Trophoblast cell (in vitro differentiated cells and primary cell): ENCODE results near the gene HOOK1.

Source experiments
- DNase-seq, 2 donors: peaks; one replicate each; pipeline ENCODE4 v3.0.0-alpha.2; 2016
- H2AFZ ChIP-seq: 2 replicates; pipeline ENCODE4 v1.6.1; 2013; ENCODE audit warnings: low read length, moderate library complexity, mild to moderate bottlenecking; ENCODE audit not compliant: insufficient read depth, poor library complexity
- H2AK5ac ChIP-seq: 2 replicates; pipeline ENCODE4 v1.6.1; 2013; ENCODE audit warnings: mild to moderate bottlenecking, low read length
- H2BK120ac ChIP-seq: 2 replicates; pipeline ENCODE4 v1.6.1; 2013; ENCODE audit warnings: low read length, mild to moderate bottlenecking, moderate library complexity; ENCODE audit not compliant: insufficient read depth, poor library complexity
- H2BK12ac ChIP-seq: 2 replicates; pipeline ENCODE4 v1.6.1; 2013; ENCODE audit warnings: mild to moderate bottlenecking, low read length, moderate library complexity
- H2BK5ac ChIP-seq: 2 replicates; pipeline ENCODE4 v1.6.1; 2013; ENCODE audit warnings: low read length, low read depth, moderate library complexity, mild to moderate bottlenecking; ENCODE audit not compliant: poor library complexity
- H3K14ac ChIP-seq: 2 replicates; pipeline ENCODE4 v1.6.1; 2013; ENCODE audit warnings: mild to moderate bottlenecking, low read length
- H3K18ac ChIP-seq: 2 replicates; pipeline ENCODE4 v1.6.1; 2013; ENCODE audit warnings: mild to moderate bottlenecking, low read length
- H3K23ac ChIP-seq: 2 replicates; pipeline ENCODE4 v1.6.1; 2013; ENCODE audit warnings: low read length
- H3K27ac ChIP-seq: 2 replicates; pipeline ENCODE4 v1.5.1; 2013; ENCODE audit warnings: low read depth, mild to moderate bottlenecking, inconsistent platforms, low read length, moderate library complexity
- H3K27me3 ChIP-seq: 2 replicates; pipeline ENCODE4 v1.6.1; 2013; ENCODE audit warnings: inconsistent platforms, mild to moderate bottlenecking, low read length, moderate library complexity; ENCODE audit not compliant: insufficient read depth
- H3K36me3 ChIP-seq, 2 experiments: 1 replicate in 1 of 2; 2 replicates in 1 of 2; pipeline ENCODE4 v1.6.1; 2013; ENCODE audit warnings: low read length in 2 of 2, mild to moderate bottlenecking in 2 of 2, moderate library complexity in 1 of 2; ENCODE audit not compliant: insufficient read depth in 2 of 2, control insufficient read depth in 1 of 2
- H3K4ac ChIP-seq: 2 replicates; pipeline ENCODE4 v1.6.1; 2013; ENCODE audit warnings: low read depth, mild to moderate bottlenecking, low read length, moderate library complexity
- H3K4me1 ChIP-seq, 2 experiments: 1 replicate in 1 of 2; 2 replicates in 1 of 2; pipeline ENCODE4 v1.6.1; 2013; ENCODE audit warnings: low read length in 2 of 2, mild to moderate bottlenecking in 2 of 2, moderate library complexity in 1 of 2; ENCODE audit not compliant: insufficient read depth in 2 of 2, control insufficient read depth in 1 of 2
- H3K4me2 ChIP-seq: 2 replicates; pipeline ENCODE4 v1.6.1; 2013; ENCODE audit warnings: inconsistent platforms, mild to moderate bottlenecking, low read length, moderate library complexity
- H3K4me3 ChIP-seq: 2 replicates; pipeline ENCODE4 v1.5.1; 2013; ENCODE audit warnings: mild to moderate bottlenecking, low read depth, low read length, inconsistent platforms
- H3K79me1 ChIP-seq: one replicate; pipeline ENCODE4 v1.6.1; 2013; ENCODE audit warnings: low read length
- H3K79me2 ChIP-seq: 2 replicates; pipeline ENCODE4 v1.6.1; 2013; ENCODE audit warnings: low read length, mild to moderate bottlenecking; ENCODE audit not compliant: control insufficient read depth, insufficient read depth, poor library complexity
- H3K9ac ChIP-seq: 2 replicates; pipeline ENCODE4 v1.6.1; 2013; ENCODE audit warnings: mild to moderate bottlenecking, low read length
- H3K9me3 ChIP-seq: 2 replicates; pipeline ENCODE4 v1.6.1; 2013; ENCODE audit warnings: low read depth, mild to moderate bottlenecking, control low read depth, inconsistent platforms, low read length; ENCODE audit not compliant: insufficient read depth
- H4K12ac ChIP-seq: 2 replicates; pipeline ENCODE4 v1.6.1; 2013; ENCODE audit warnings: low read depth, mild to moderate bottlenecking, low read length, moderate library complexity
- H4K8ac ChIP-seq: 2 replicates; pipeline ENCODE4 v1.6.1; 2013; ENCODE audit warnings: low read depth, mild to moderate bottlenecking, low read length, moderate library complexity
- H4K91ac ChIP-seq: one replicate; pipeline ENCODE4 v1.6.1; 2013; ENCODE audit warnings: low read depth, mild to moderate bottlenecking, low read length, moderate library complexity
- WGBS: extraction: QIAGEN DNeasy Blood & Tissue Kit; methylation state at CpG from one replicate; pipeline ENCODE4 v1.1.7; 2013; ENCODE audit warnings: missing lambda C conversion rate; ENCODE audit not compliant: insufficient read length, insufficient coverage; ENCODE audit errors: extremely low coverage; 5-methylcytosine and 5-hydroxymethylcytosine counted together

The HOOK1 gene

GRCh38 chr1:59768792-59769735 lies 45.7 kb upstream of the HOOK1 start:
- H4K91ac ChIP-seq, result no peak overlapping the region
- H3K4me3 ChIP-seq, result no peak overlapping the region
- H3K79me2 ChIP-seq, result no peaks in the 10 kb centered on the region
- no peak for DNase-seq
- H3K9ac ChIP-seq, result no peak overlapping the region
- H3K18ac ChIP-seq, result no peak overlapping the region
- H2AFZ ChIP-seq, result no peak overlapping the region
- peak overlapping the region; percentile 17 for H2BK12ac ChIP-seq
- H3K36me3 ChIP-seq, result no peaks in the 10 kb centered on the region
- no CpG with 5 or more reads among the region's 10 CpGs for WGBS
- no peak overlapping the region for H2AK5ac ChIP-seq
- H2BK5ac ChIP-seq, result no peak overlapping the region
- H3K23ac ChIP-seq, result no peak overlapping the region
- no peaks in the 10 kb centered on the region for H3K9me3 ChIP-seq
- H2BK120ac ChIP-seq, result no peak overlapping the region
- H4K8ac ChIP-seq, result no peak overlapping the region
- peak overlapping the region; percentile 22 for H3K4me2 ChIP-seq
- no peaks in the 10 kb centered on the region for H3K27me3 ChIP-seq
- H3K79me1 ChIP-seq, result no peaks in the 10 kb centered on the region
- H3K4me1 ChIP-seq, result peaks cover 6 to 8% of the 10 kb centered on the region in 2 experiments
- H3K4ac ChIP-seq, result no peak overlapping the region
- H3K27ac ChIP-seq, result no peak overlapping the region
- H4K12ac ChIP-seq, result no peak overlapping the region
- H3K14ac ChIP-seq, result no peak overlapping the region

- H2AFZ ChIP-seq, result no peak overlapping the region
- H3K9me3 ChIP-seq, result no peaks in the 10 kb centered on the region
- no peak overlapping the region for H2BK12ac ChIP-seq
- H4K8ac ChIP-seq, result no peak overlapping the region
- no CpG with 5 or more reads among the region's 4 CpGs for WGBS
- no peak overlapping the region for H3K9ac ChIP-seq
- no peak overlapping the region for H3K4me3 ChIP-seq
- H3K23ac ChIP-seq, result no peak overlapping the region
- DNase-seq, result no peak
- no peak overlapping the region for H3K4ac ChIP-seq
- H3K27ac ChIP-seq, result no peak overlapping the region
- H2BK120ac ChIP-seq, result no peak overlapping the region
- H3K27me3 ChIP-seq, result no peaks in the 10 kb centered on the region
- no peak overlapping the region for H2AK5ac ChIP-seq
- no peaks in the 10 kb centered on the region for H3K79me2 ChIP-seq
- H4K12ac ChIP-seq, result no peak overlapping the region
- no peak overlapping the region for H2BK5ac ChIP-seq
- no peak overlapping the region for H3K14ac ChIP-seq
- no peaks in the 10 kb centered on the region for H3K79me1 ChIP-seq
- no peak overlapping the region for H4K91ac ChIP-seq
- H3K36me3 ChIP-seq, result no peaks in the 10 kb centered on the region
- H3K4me2 ChIP-seq, result no peak overlapping the region
- H3K18ac ChIP-seq, result no peak overlapping the region
- peaks cover 6 to 8% of the 10 kb centered on the region in 2 experiments for H3K4me1 ChIP-seq
These were observed 45.0 kb upstream of the HOOK1 start for GRCh38 chr1:59769736-59770095.

- Histone ChIP-seq H3K14ac (no peak overlapping the region), H3K9me3 (no peaks in the 10 kb centered on the region), H3K27me3 (no peaks in the 10 kb centered on the region), H3K36me3 (no peaks in the 10 kb centered on the region), H3K27ac (no peak overlapping the region), H3K79me2 (no peaks in the 10 kb centered on the region), H4K91ac (no peak overlapping the region), H2BK5ac (no peak overlapping the region), H3K4ac (no peak overlapping the region), H3K4me3 (no peak overlapping the region), H2BK12ac (no peak overlapping the region), H3K79me1 (no peaks in the 10 kb centered on the region), H2BK120ac (no peak overlapping the region), H3K9ac (no peak overlapping the region), H2AFZ (no peak overlapping the region), H2AK5ac (no peak overlapping the region), H3K4me1 (peaks cover 5 to 6% of the 10 kb centered on the region in 2 experiments), H4K8ac (no peak overlapping the region), H4K12ac (no peak overlapping the region), H3K23ac (no peak overlapping the region), H3K4me2 (no peak overlapping the region), H3K18ac (no peak overlapping the region)
- no CpG with 5 or more reads among the region's 3 CpGs for WGBS
- DNase-seq, result no peak
These were observed 43.4 kb upstream of the HOOK1 start for GRCh38 chr1:59771361-59771760.

- H4K8ac ChIP-seq, result no peak overlapping the region
- no peaks in the 10 kb centered on the region for H3K4me1 ChIP-seq
- H3K27me3 ChIP-seq, result no peaks in the 10 kb centered on the region
- no peak overlapping the region for H2BK5ac ChIP-seq
- H2AFZ ChIP-seq, result no peak overlapping the region
- H3K79me1 ChIP-seq, result no peaks in the 10 kb centered on the region
- no peaks in the 10 kb centered on the region for H3K36me3 ChIP-seq
- no peak overlapping the region for H2AK5ac ChIP-seq
- no peak overlapping the region for H2BK120ac ChIP-seq
- H4K12ac ChIP-seq, result no peak overlapping the region
- H3K14ac ChIP-seq, result no peak overlapping the region
- H3K9me3 ChIP-seq, result no peaks in the 10 kb centered on the region
- no CpG with 5 or more reads among the region's 4 CpGs for WGBS
- H4K91ac ChIP-seq, result no peak overlapping the region
- no peak overlapping the region for H3K18ac ChIP-seq
- H3K4ac ChIP-seq, result no peak overlapping the region
- no peak overlapping the region for H3K4me2 ChIP-seq
- H3K23ac ChIP-seq, result no peak overlapping the region
- H3K4me3 ChIP-seq, result no peak overlapping the region
- H3K27ac ChIP-seq, result no peak overlapping the region
- H2BK12ac ChIP-seq, result no peak overlapping the region
- H3K9ac ChIP-seq, result no peak overlapping the region
- H3K79me2 ChIP-seq, result no peaks in the 10 kb centered on the region
- no peak for DNase-seq
These were observed 39.3 kb upstream of the HOOK1 start for GRCh38 chr1:59775480-59775879.
